Esophagus muscularis mucosa (tissue), 4 donors: ENCODE results near the gene BOC. TPM values are rescaled to one million over a fixed set of nuclear protein-coding genes. Genes with fewer than 3 reads are reported as not detected.

Source experiments
- DNase-seq: peaks from one replicate; pipeline ENCODE4 v3.0.0-alpha.2; 2017; ENCODE audit errors: extremely low spot score
- H3K27ac ChIP-seq, 4 donors: fragments of 200-600 bp; sonication (generic); replicated peaks in 1 of 4; 1 replicate in 3 of 4; 2 replicates in 1 of 4; pipeline ENCODE4 v1.5.1; 2016 to 2019; ENCODE audit warnings: mild to moderate bottlenecking in 1 of 4
- H3K27me3 ChIP-seq, 4 donors: fragments of 200-600 bp; sonication (generic); one replicate each; pipeline versions ENCODE4 v1.5.1 to v1.6.0; 2016 to 2019
- H3K36me3 ChIP-seq, 4 donors: fragments of 200-600 bp; sonication (generic); one replicate each; pipeline ENCODE4 v1.5.1; 2016 to 2019
- H3K4me1 ChIP-seq, 4 donors: fragments of 200-600 bp; sonication (generic); one replicate each; pipeline ENCODE4 v1.5.1; 2016 to 2019
- H3K4me3 ChIP-seq, 4 donors: fragments of 200-600 bp; sonication (generic); 1 replicate in 2 of 4; 2 replicates in 2 of 4; pipeline ENCODE4 v1.5.1; 2016 to 2019; ENCODE audit warnings: mild to moderate bottlenecking in 4 of 4, moderate library complexity in 1 of 4
- H3K9me3 ChIP-seq, 4 donors: fragments of 200-600 bp; sonication (generic); 1 replicate in 3 of 4; 2 replicates in 1 of 4; pipeline ENCODE4 v1.5.1; 2016 to 2019
- EP300 ChIP-seq: sonication (generic); formaldehyde crosslinking; IDR thresholded peaks from one replicate; pipeline ENCODE4 v1.6.1; 2017; ENCODE audit warnings: antibody characterized with exemption
- POLR2A ChIP-seq: fragments of 450-650 bp; IDR thresholded peaks from one replicate; pipeline ENCODE4 v1.6.1; 2017; ENCODE audit warnings: antibody characterized with exemption, moderate library complexity, mild to moderate bottlenecking, low read depth
- POLR2AphosphoS5 ChIP-seq, 2 donors: sonication (generic); formaldehyde crosslinking; IDR thresholded peaks; one replicate each; pipeline ENCODE4 v1.6.1; 2017; ENCODE audit warnings: antibody characterized with exemption in 2 of 2
- WGBS: methylation state at CpG from one replicate; pipeline ENCODE4 v1.1.5; 2018; 5-methylcytosine and 5-hydroxymethylcytosine counted together
- intact Hi-C: fragments of 100-400 bp; cut with DNase I; formaldehyde crosslinking; loops from one replicate; pipeline ENCODE4 v1.15.1; 2023
- total RNA-seq, 4 donors: library from RNA; depleted of rRNA; stranded (reverse); fragments of >200 nt; gene quantifications; one replicate each; pipeline versions ENCODE4 v1.1.0 to v1.2.1, GENCODE V29; 2016
- TF ChIP-seq, protein P1 (sequence below), 3 experiments: fragments of 200-600 bp in 2 of 3; fragments of 450-650 bp in 1 of 3; sonication (generic) in 2 of 3; IDR thresholded peaks; one replicate each; pipeline ENCODE4 v1.5.1; 2017 to 2019; ENCODE audit warnings: antibody characterized with exemption in 3 of 3, mild to moderate bottlenecking in 2 of 3, moderate library complexity in 1 of 3

BOC gene
- total RNA-seq, 4 donors from 2014 or later = 87.2 to 119 (median 90.8) TPM

DNA sequence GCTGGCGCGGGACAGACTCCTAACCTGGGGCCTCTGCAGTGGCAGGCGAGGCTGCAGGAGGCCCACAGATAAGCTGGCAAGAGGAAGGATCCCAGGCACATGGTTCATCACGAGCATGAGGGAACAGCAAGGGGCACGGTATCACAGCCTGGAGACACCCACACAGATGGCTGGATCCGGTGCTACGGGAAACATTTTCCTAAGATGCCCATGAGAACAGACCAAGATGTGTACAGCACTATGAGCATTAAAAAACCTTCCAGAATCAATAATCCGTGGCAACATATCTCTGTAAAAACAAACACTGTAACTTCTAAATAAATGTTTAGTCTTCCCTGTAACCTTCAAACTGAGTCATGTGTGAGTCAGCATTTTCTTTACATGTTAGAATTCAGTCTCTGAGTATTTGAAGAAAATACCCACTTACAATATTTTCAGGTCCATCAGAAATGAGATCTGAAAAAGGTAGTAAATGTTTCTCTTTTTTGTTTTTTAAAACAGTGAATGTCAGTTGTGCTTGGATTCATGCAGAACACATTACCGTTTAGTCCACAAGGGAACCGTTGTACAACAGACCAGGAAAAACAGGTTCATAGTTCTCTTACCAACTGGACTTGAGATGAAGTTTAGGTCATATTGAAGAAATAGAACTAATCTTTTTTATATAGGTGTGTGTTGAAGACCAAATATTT, 75.9 kb downstream of the BOC start:
- H3K27me3 ChIP-seq = no peaks in the 10 kb centered on the region
- no peak for DNase-seq
- 50% methylated on average over 10 of the region's 10 CpGs for WGBS

DNA sequence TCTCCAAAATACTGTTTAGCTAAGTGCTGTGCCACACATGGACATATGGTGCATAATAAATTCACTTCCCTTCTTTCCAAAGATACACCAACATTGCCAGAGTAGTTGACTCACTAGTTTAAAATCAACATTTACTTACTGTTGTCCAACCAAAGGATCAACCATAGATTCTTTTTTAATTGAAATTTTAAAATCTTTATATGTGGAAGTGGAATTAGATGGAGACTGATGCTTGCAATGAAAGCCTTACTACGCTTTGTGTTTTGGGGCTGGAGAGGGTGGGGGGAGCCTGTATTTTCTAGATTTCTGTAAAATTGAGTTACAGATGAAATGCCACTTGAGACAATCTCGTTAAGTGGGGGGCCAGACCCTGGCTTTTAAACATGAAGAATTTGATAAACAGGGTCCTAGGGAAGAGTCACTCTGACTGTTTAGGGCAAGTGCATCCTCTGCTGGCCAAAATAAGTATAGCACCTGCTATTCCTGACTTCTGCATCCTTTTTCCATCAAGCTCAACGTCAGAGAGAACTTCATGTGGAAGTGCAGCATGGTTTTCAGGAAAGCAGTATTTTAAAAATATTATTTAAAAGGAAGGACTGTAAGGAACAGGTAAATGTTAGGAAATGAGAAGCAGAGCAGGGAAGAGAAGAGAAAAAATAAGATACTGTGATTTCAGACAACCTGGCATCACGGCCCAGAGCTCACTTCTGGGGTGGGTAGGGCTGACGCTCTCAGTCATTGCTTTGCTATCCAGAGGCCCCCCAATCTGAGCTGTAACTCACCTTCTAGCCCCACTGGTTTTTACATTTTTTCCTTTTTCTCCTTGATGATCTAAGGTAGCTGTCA, 76.7 kb downstream of the BOC start:
- intact Hi-C loops = loop anchor here (2.0 to 5.0 kb wide), 3 partner anchors 76 to 237 kb away; partner anchors contain the start of gene BOC
- no peaks in the 10 kb centered on the region for H3K27me3 ChIP-seq
- H3K27ac ChIP-seq = peak overlapping the region; percentile 65 to 79 (median 70)
- no peak for DNase-seq
- H3K36me3 ChIP-seq = peaks cover 0 to 29% (median 18%) of the 10 kb centered on the region in 4 donors
- TF ChIP-seq, protein P1, sequence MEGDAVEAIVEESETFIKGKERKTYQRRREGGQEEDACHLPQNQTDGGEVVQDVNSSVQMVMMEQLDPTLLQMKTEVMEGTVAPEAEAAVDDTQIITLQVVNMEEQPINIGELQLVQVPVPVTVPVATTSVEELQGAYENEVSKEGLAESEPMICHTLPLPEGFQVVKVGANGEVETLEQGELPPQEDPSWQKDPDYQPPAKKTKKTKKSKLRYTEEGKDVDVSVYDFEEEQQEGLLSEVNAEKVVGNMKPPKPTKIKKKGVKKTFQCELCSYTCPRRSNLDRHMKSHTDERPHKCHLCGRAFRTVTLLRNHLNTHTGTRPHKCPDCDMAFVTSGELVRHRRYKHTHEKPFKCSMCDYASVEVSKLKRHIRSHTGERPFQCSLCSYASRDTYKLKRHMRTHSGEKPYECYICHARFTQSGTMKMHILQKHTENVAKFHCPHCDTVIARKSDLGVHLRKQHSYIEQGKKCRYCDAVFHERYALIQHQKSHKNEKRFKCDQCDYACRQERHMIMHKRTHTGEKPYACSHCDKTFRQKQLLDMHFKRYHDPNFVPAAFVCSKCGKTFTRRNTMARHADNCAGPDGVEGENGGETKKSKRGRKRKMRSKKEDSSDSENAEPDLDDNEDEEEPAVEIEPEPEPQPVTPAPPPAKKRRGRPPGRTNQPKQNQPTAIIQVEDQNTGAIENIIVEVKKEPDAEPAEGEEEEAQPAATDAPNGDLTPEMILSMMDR (IDR thresholded peaks at IDR 0.05) = peak; percentile 99 to 100 (median 100)
- no peak for TF ChIP-seq POLR2AphosphoS5 (IDR thresholded peaks at IDR 0.05)
- TF ChIP-seq EP300 = no peak
- no peak for TF ChIP-seq POLR2A
- no peak overlapping the region for H3K4me3 ChIP-seq
- WGBS = 46% methylated on average over 5 of the region's 5 CpGs
- no peaks in the 10 kb centered on the region for H3K9me3 ChIP-seq
- peaks cover 3 to 52% (median 44%) of the 10 kb centered on the region in 4 donors for H3K4me1 ChIP-seq

More for the DNA sequence above, 75.9 kb downstream of the BOC start:
- no peak overlapping the region for H3K4me3 ChIP-seq
- peaks cover 0 to 36% (median 22%) of the 10 kb centered on the region in 4 donors for H3K36me3 ChIP-seq
- TF ChIP-seq, protein P1 (IDR thresholded peaks at IDR 0.05) = no peak
- no peak for TF ChIP-seq POLR2AphosphoS5 (IDR thresholded peaks at IDR 0.05)
- no peaks in the 10 kb centered on the region for H3K9me3 ChIP-seq
- H3K4me1 ChIP-seq = peaks cover 3 to 52% (median 44%) of the 10 kb centered on the region in 4 donors
- intact Hi-C loops = loop anchor here (5.0 kb wide), 1 partner anchor 75 kb away; the partner anchor contains the start of gene BOC
- peak overlapping the region; percentile 65 to 79 (median 70) for H3K27ac ChIP-seq

GRCh38 chr3:113288881-113289280, 77.5 kb downstream of the BOC start:
- Histone ChIP-seq H3K9me3 (no peaks in the 10 kb centered on the region), H3K27me3 (no peaks in the 10 kb centered on the region), H3K4me1 (peaks cover 3 to 52% (median 44%) of the 10 kb centered on the region in 4 donors), H3K36me3 (peaks cover 0 to 20% (median 14%) of the 10 kb centered on the region in 4 donors), H3K27ac (peak overlapping the region; percentile 29 to 79 (median 70)), H3K4me3 (no peak overlapping the region)
- intact Hi-C loops = loop anchor here (2.0 to 5.0 kb wide), 3 partner anchors 77 to 238 kb away; partner anchors contain the start of gene BOC
- DNase-seq = no peak
- WGBS = 93% methylated on average over 3 of the region's 3 CpGs
- TF ChIP-seq EP300 (no peak), POLR2AphosphoS5 (IDR thresholded peaks at IDR 0.05) (no peak), POLR2A (no peak)
- TF ChIP-seq, protein P1 (IDR thresholded peaks at IDR 0.05) = no peak

DNA sequence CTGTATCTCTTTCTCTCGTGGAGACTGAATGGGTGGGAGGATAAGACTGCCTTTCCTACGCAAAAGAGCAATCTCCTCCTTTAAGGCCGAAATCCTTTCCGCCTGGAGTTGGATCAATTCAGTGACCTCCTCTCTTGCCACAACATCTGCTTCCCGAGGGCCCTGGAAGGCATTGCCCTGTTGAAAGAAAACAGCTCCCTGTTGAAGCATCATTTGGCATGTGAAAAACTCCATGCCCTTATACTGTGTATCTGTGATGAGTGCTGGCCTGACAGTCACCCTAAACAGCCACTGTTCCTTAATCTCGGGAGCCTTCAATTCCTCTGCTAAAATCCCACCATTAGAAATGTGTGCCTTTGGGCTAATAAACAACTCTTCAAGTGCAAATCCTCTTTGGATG, 80.2 kb downstream of the BOC start:
- Histone ChIP-seq H3K4me1 (peaks cover 3 to 31% (median 25%) of the 10 kb centered on the region in 4 donors), H3K4me3 (no peak overlapping the region), H3K27ac (peak overlapping the region; percentile 9 to 65 (median 38)), H3K9me3 (no peaks in the 10 kb centered on the region), H3K36me3 (no peaks in the 10 kb centered on the region), H3K27me3 (no peaks in the 10 kb centered on the region)
- WGBS = 63% methylated on average over 6 of the region's 6 CpGs
- DNase-seq = peak; percentile 90
- intact Hi-C loops = no loop called here
- TF ChIP-seq EP300 (no peak), POLR2A (no peak), POLR2AphosphoS5 (IDR thresholded peaks at IDR 0.05) (peak in 1 of 2 donors; percentile 13)
- TF ChIP-seq, protein P1 (IDR thresholded peaks at IDR 0.05) = no peak
